Measurements from ENCODE around the gene MRPL4.

The MRPL4 gene

GRCh38 chr19:10283301-10284064 is 31.5 kb downstream of the MRPL4 start:
- no peak overlapping the region for H3K4me3 ChIP-seq (ENCODE audit: low read depth, low read length)
- TF ChIP-seq, protein P1, sequence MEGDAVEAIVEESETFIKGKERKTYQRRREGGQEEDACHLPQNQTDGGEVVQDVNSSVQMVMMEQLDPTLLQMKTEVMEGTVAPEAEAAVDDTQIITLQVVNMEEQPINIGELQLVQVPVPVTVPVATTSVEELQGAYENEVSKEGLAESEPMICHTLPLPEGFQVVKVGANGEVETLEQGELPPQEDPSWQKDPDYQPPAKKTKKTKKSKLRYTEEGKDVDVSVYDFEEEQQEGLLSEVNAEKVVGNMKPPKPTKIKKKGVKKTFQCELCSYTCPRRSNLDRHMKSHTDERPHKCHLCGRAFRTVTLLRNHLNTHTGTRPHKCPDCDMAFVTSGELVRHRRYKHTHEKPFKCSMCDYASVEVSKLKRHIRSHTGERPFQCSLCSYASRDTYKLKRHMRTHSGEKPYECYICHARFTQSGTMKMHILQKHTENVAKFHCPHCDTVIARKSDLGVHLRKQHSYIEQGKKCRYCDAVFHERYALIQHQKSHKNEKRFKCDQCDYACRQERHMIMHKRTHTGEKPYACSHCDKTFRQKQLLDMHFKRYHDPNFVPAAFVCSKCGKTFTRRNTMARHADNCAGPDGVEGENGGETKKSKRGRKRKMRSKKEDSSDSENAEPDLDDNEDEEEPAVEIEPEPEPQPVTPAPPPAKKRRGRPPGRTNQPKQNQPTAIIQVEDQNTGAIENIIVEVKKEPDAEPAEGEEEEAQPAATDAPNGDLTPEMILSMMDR (conservative IDR thresholded peaks at IDR 0.05; ENCODE audit: low read depth, low read length), result no peak
- DNase-seq (ENCODE audit: low read depth), result no peak

DNA sequence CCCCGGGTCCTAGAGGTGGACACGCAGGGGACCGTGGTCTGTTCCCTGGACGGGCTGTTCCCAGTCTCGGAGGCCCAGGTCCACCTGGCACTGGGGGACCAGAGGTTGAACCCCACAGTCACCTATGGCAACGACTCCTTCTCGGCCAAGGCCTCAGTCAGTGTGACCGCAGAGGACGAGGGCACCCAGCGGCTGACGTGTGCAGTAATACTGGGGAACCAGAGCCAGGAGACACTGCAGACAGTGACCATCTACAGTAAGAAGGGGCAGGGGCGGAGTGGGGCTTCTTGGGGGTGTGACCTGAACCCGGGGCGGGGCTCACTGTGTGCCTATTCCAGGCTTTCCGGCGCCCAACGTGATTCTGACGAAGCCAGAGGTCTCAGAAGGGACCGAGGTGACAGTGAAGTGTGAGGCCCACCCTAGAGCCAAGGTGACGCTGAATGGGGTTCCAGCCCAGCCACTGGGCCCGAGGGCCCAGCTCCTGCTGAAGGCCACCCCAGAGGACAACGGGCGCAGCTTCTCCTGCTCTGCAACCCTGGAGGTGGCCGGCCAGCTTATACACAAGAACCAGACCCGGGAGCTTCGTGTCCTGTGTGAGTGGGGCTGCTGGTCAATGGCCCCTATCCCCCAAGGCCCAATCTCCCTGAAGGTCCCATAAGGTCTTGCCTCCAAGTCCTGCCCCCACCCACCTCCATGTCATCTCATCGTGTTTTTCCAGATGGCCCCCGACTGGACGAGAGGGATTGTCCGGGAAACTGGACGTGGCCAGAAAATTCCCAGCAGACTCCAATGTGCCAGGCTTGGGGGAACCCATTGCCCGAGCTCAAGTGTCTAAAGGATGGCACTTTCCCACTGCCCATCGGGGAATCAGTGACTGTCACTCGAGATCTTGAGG is 32.3 kb downstream of the MRPL4 start:
- no peak overlapping the region for H3K4me3 ChIP-seq (ENCODE audit: low read depth, low read length)
- TF ChIP-seq, protein P1 (conservative IDR thresholded peaks at IDR 0.05; ENCODE audit: low read depth, low read length), result no peak
- no peak for DNase-seq (ENCODE audit: low read depth)

GRCh38 chr19:10284960-10285278 is 32.9 kb downstream of the MRPL4 start:
- TF ChIP-seq, protein P1 (conservative IDR thresholded peaks at IDR 0.05; ENCODE audit: low read depth, low read length), result no peak
- DNase-seq (ENCODE audit: low read depth), result no peak

DNA sequence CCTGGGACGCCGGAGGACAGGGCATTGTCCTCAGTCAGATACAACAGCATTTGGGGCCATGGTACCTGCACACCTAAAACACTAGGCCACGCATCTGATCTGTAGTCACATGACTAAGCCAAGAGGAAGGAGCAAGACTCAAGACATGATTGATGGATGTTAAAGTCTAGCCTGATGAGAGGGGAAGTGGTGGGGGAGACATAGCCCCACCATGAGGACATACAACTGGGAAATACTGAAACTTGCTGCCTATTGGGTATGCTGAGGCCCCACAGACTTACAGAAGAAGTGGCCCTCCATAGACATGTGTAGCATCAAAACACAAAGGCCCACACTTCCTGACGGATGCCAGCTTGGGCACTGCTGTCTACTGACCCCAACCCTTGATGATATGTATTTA is 33.4 kb downstream of the MRPL4 start:
- DNase-seq (ENCODE audit: low read depth), result no peak
- TF ChIP-seq, protein P1 (conservative IDR thresholded peaks at IDR 0.05; ENCODE audit: low read depth, low read length), result no peak
- no peak overlapping the region for H3K4me3 ChIP-seq (ENCODE audit: low read depth, low read length)

More at GRCh38 chr19:10284960-10285278, 32.9 kb downstream of the MRPL4 start:
- H3K4me3 ChIP-seq (ENCODE audit: low read depth, low read length), result no peak overlapping the region

DNA sequence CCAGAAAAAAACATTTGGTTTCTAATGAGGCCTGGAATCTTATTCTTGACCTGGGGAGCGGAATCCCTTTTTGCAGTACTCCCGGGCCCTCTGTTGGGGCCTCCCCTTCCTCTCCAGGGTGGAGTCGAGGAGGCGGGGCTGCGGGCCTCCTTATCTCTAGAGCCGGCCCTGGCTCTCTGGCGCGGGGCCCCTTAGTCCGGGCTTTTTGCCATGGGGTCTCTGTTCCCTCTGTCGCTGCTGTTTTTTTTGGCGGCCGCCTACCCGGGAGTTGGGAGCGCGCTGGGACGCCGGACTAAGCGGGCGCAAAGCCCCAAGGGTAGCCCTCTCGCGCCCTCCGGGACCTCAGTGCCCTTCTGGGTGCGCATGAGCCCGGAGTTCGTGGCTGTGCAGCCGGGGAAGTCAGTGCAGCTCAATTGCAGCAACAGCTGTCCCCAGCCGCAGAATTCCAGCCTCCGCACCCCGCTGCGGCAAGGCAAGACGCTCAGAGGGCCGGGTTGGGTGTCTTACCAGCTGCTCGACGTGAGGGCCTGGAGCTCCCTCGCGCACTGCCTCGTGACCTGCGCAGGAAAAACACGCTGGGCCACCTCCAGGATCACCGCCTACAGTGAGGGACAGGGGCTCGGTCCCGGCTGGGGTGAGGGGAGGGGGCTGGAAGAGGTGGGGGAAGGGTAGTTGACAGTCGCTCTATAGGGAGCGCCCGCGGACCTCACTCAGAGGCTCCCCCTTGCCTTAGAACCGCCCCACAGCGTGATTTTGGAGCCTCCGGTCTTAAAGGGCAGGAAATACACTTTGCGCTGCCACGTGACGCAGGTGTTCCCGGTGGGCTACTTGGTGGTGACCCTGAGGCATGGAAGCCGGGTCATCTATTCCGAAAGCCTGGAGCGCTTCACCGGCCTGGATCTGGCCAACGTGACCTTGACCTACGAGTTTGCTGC is 35.1 kb downstream of the MRPL4 start, which contains the start of gene ICAM4:
Gene ICAM4 (plus strand): TSS at position 153 of the 935 bp plus-strand sequence. CDS start 58 bp downstream, at position 211.
- TF ChIP-seq, protein P1 (conservative IDR thresholded peaks at IDR 0.05; ENCODE audit: low read depth, low read length), result no peak
- peak within 1 kb of the TSS; percentile 12 for H3K4me3 ChIP-seq (ENCODE audit: low read depth, low read length)
- peak; percentile 92 for DNase-seq (ENCODE audit: low read depth)

DNA sequence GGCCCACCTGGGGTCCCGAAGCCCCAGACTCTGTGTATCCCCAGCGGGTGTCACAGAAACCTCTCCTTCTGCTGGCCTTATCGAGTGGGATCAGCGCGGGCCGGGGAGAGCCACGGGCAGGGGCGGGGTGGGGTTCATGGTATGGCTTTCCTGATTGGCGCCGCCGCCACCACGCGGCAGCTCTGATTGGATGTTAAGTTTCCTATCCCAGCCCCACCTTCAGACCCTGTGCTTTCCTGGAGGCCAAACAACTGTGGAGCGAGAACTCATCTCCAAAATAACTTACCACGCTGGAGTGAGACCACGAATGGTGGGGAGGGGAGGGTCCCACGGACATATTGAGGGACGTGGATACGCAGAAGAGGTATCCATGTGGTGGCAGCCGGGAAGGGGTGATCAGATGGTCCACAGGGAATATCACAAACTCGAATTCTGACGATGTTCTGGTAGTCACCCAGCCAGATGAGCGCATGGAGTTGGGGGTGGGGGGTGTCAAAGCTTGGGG is 36.7 kb downstream of the MRPL4 start:
- TF ChIP-seq, protein P1 (conservative IDR thresholded peaks at IDR 0.05; ENCODE audit: low read depth, low read length), result no peak
- peak; percentile 80 for DNase-seq (ENCODE audit: low read depth)
- H3K4me3 ChIP-seq (ENCODE audit: low read depth, low read length), result peak overlapping the region; percentile 60

Measured in choroid plexus epithelial cell (primary cell).